ENCODE data around the gene DDIT3. TPM values are rescaled to one million over a fixed set of nuclear protein-coding genes. Genes with fewer than 3 reads are reported as not detected.
"Not testable (repeated sequence)": the region's sequence is repeated elsewhere in the genome, so short reads cannot be mapped to it uniquely, and the experiment has no call there.

Gene DDIT3
- total RNA-seq, 1 donor from 2014 or later, result 30.5 TPM

DNA sequence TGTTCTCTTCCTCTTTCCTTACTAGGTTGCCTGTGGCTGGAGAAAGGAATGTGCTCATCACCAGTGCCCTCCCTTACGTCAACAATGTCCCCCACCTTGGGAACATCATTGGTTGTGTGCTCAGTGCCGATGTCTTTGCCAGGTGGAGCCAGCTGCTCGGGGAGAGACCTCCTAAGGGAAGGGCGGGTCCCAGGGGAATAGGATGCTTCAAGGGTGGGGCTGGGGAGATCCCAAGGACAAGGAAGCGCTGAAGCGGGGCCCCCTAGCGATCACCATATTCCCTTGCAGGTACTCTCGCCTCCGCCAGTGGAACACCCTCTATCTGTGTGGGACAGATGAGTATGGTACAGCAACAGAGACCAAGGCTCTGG lies 22.2 kb downstream of the DDIT3 start:
- no peak for TF ChIP-seq CTCF (IDR thresholded peaks at IDR 0.05)
- ATAC-seq (ENCODE audit: low read depth), result no peak
- POLR2A ChIA-PET, result interaction anchor here (0.5 to 1.4 kb wide), 3 partner anchors 21 to 150 kb away, joined by 3 to 7 read pairs (median 4); no protein-coding TSS in a partner anchor
- no peak for DNase-seq
- intact Hi-C loops (cut with micrococcal nuclease), result no loop called here
- Mint-ChIP-seq H3K36me3 (ENCODE audit: low read depth) (peaks cover 78% of the 10 kb centered on the region), H3K27ac (no peak overlapping the region), H3K27me3 (no peaks in the 10 kb centered on the region), H3K4me1 (peaks cover 3% of the 10 kb centered on the region), H3K4me3 (no peak overlapping the region), H3K9me3 (no peaks in the 10 kb centered on the region)
- CTCF ChIA-PET, result no interaction called here

DNA sequence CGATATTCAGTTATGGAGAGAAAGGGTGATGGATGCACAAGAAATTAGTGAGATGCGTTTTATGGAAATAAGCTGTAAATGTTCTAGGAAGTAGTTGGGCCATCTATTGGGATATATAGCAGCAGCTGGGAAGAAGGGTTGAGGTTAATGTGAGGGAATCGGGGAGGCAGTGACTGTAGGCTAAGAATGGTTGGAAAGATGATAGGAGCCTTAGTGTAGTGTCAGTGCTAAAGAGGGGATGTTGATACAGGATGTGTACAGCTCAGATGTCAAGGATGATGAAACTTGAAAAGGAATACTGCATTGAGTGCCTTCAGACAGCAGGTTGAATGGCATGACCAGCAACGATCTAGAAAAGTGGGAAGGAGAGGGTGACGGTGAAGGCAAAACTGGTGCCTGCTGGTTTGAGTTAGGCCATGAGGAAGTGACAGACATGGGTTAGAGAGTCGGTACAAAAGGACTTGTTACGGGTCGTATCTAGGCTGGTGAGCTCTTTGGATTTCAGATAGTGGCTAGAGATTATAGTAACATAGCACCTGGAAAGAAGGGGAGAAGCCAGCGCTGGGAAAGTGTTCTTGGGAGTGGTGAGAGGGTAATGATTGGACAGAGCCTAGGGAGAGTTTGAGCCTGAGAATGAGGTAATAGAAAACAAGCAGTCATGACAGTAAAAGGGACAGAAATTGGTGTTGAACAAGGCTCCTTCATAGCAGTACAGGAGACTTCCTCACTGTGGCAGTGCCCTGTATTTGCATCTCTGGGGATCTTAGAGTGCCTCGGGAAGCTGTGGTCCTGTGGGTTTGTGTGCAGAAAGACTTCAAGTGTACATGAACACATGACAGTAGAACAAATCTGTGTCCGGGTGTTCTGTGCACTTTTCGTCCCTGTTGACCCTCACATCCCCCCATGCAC lies 22.8 kb downstream of the DDIT3 start:
- peak; percentile 18 for ATAC-seq (ENCODE audit: low read depth)
- peaks cover 79% of the 10 kb centered on the region for H3K36me3 Mint-ChIP-seq (ENCODE audit: low read depth)

GRCh38 chr12:57496822-57497221 lies 23.5 kb downstream of the DDIT3 start:
- peaks cover 79% of the 10 kb centered on the region for H3K36me3 Mint-ChIP-seq (ENCODE audit: low read depth)
- no peak overlapping the region for H3K27ac Mint-ChIP-seq
- no peak overlapping the region for H3K4me3 Mint-ChIP-seq
- DNase-seq, result no peak
- intact Hi-C loops (cut with micrococcal nuclease), result no loop called here
- no peak for ATAC-seq (ENCODE audit: low read depth)
- peaks cover 3% of the 10 kb centered on the region for H3K4me1 Mint-ChIP-seq
- ChIA-PET CTCF (interaction anchor here (0.7 kb wide), 1 partner anchor 38 kb away, joined by 5 read pairs; no protein-coding TSS in a partner anchor), POLR2A (interaction anchor here (0.7 to 1.1 kb wide), 4 partner anchors 9 to 76 kb away, joined by 3 to 6 read pairs (median 3); no protein-coding TSS in a partner anchor)
- no peaks in the 10 kb centered on the region for H3K9me3 Mint-ChIP-seq
- H3K27me3 Mint-ChIP-seq, result no peaks in the 10 kb centered on the region
- TF ChIP-seq CTCF (IDR thresholded peaks at IDR 0.05), result no peak

More for the DNA sequence above, 22.8 kb downstream of the DDIT3 start:
- POLR2A ChIA-PET, result interaction anchor here (0.5 to 1.1 kb wide), 6 partner anchors 8 to 149 kb away, joined by 3 to 7 read pairs (median 3); no protein-coding TSS in a partner anchor
- no peak for DNase-seq
- H3K4me3 Mint-ChIP-seq, result no peak overlapping the region
- intact Hi-C loops (cut with micrococcal nuclease), result no loop called here
- H3K4me1 Mint-ChIP-seq, result peaks cover 3% of the 10 kb centered on the region
- TF ChIP-seq CTCF (IDR thresholded peaks at IDR 0.05), result no peak
- CTCF ChIA-PET, result no interaction called here
- H3K9me3 Mint-ChIP-seq, result no peaks in the 10 kb centered on the region
- H3K27me3 Mint-ChIP-seq, result no peaks in the 10 kb centered on the region
- H3K27ac Mint-ChIP-seq, result peak overlapping the region; percentile 2

DNA sequence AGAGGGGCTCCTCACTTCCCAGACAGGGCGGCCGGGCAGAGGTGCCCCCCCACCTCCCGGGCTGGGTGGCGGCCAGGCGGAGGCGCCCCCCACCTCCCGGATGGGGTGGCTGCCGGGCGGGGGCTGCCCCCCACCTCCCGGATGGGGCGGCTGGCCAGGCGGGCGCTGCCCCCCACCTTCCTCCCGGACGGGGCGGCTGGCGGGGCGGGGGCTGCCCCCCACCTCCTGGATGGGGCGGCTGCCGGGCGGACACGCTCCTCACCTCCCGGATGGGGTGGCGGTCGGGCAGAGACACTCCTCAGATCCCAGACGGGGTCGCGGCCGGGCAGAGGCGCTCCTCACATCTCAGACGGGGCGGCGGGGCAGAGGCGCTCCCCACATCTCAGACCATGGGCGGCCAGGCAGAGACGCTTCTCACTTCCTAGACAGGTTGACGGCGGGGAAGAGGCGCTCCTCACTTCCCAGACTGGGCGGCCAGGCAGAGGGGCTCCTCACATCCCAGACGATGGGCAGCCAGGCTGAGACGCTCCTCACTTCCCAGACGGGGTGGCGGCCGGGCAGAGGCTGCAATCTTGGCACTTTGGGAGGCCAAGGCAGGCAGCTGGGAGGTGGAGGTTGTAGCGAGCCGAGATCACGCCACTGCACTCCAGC lies 25.1 kb downstream of the DDIT3 start:
- H3K4me3 Mint-ChIP-seq; H3K27me3 Mint-ChIP-seq; H3K9me3 Mint-ChIP-seq; intact Hi-C loops (cut with micrococcal nuclease); DNase-seq; POLR2A ChIA-PET; H3K27ac Mint-ChIP-seq; CTCF ChIA-PET; ATAC-seq (ENCODE audit: low read depth); H3K4me1 Mint-ChIP-seq: not testable (repeated sequence)
- H3K36me3 Mint-ChIP-seq (ENCODE audit: low read depth), result peaks cover 79% of the 10 kb centered on the region

DNA sequence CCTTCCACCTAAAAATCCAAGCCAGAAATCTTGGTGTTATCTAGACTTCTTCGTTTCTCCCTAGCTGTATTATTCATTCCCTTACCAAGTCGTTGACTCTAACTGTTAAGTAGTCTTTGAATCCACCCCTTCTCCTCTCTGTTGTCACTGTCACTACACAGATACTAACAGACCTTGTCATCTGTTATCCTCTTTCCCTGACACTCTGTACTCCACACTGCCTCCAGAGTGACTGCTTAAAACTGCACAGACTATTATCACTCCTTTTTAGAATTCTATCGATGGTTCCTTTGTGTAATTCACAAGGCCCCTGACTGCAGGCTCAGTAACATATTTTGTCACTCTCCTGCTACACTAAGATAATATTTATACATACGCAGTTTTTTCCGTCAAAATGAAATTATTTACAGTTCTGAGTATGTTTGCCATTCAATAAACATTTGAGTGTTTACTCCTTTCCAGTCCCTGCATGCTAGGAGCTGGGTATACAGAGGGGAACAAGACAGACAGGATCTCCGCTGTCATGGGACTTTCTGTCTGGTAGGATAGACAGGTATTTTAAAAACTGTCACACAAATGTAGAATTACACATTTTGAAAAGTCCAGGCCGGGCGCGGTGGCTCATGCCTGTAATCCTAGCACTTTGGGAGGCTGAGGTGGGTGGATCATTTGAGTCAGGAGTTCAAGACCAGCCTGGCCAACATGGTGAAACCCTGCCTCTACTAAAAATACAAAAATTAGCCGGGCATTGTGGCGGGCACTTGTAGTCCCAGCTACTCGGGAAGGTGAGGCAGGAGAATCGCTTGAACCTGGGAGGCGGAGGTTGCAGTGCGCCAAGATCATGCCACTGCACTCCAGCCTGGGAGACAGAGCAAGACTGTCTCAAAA lies 28.7 kb downstream of the DDIT3 start:
- ATAC-seq (ENCODE audit: low read depth), result no peak
- POLR2A ChIA-PET, result interaction anchor here (1.0 to 1.7 kb wide), 4 partner anchors 9 to 28 kb away, joined by 3 to 8 read pairs (median 4); partner anchors contain the start of genes ARHGAP9 and DDIT3
- intact Hi-C loops (cut with micrococcal nuclease), result no loop called here
- H3K4me1 Mint-ChIP-seq, result peaks cover 32% of the 10 kb centered on the region
- TF ChIP-seq CTCF (IDR thresholded peaks at IDR 0.05), result no peak
- H3K27ac Mint-ChIP-seq, result peak overlapping the region; percentile 42
- CTCF ChIA-PET, result no interaction called here
- H3K36me3 Mint-ChIP-seq (ENCODE audit: low read depth), result peaks cover 73% of the 10 kb centered on the region
- no peaks in the 10 kb centered on the region for H3K9me3 Mint-ChIP-seq
- H3K27me3 Mint-ChIP-seq, result no peaks in the 10 kb centered on the region
- no peak for DNase-seq
- peak overlapping the region; percentile 13 for H3K4me3 Mint-ChIP-seq

Measured in activated B cell treated with CpG ODN at 0.5 μM for 24 hours (primary cell).